ENCODE data around the gene FNDC11.

The FNDC11 gene

DNA sequence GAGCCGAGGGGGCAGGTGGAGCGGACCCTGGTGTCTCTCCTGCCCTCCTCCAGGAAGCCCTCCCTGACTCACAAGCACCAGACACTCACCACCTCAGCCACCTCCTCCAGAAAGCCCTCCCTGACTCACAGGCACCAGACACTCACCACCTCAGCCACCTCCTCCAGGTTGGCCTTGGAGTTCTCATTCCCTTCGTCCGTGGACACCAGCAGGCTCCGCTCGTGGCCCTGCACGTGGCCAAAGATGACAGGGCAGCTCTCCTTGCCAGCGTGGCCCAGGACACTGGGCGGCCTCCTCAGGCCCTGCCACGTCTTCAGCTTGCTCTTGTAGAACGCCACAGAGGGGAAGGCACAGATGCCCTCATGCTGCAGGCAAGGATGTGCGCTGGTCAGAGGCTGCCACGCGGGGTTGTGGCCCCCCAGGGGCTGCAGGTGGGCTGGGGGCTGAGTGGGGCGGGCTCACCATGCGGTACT, 6.4 kb downstream of the FNDC11 start:
- TF ChIP-seq, protein P1, sequence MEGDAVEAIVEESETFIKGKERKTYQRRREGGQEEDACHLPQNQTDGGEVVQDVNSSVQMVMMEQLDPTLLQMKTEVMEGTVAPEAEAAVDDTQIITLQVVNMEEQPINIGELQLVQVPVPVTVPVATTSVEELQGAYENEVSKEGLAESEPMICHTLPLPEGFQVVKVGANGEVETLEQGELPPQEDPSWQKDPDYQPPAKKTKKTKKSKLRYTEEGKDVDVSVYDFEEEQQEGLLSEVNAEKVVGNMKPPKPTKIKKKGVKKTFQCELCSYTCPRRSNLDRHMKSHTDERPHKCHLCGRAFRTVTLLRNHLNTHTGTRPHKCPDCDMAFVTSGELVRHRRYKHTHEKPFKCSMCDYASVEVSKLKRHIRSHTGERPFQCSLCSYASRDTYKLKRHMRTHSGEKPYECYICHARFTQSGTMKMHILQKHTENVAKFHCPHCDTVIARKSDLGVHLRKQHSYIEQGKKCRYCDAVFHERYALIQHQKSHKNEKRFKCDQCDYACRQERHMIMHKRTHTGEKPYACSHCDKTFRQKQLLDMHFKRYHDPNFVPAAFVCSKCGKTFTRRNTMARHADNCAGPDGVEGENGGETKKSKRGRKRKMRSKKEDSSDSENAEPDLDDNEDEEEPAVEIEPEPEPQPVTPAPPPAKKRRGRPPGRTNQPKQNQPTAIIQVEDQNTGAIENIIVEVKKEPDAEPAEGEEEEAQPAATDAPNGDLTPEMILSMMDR (IDR thresholded peaks at IDR 0.05; ENCODE audit: control insufficient read depth, extremely low read depth, insufficient read depth) = no peak
- no peak overlapping the region for H3K4me3 ChIP-seq (ENCODE audit: low read depth, low read length)
- no peak for DNase-seq (ENCODE audit: low read depth)

DNA sequence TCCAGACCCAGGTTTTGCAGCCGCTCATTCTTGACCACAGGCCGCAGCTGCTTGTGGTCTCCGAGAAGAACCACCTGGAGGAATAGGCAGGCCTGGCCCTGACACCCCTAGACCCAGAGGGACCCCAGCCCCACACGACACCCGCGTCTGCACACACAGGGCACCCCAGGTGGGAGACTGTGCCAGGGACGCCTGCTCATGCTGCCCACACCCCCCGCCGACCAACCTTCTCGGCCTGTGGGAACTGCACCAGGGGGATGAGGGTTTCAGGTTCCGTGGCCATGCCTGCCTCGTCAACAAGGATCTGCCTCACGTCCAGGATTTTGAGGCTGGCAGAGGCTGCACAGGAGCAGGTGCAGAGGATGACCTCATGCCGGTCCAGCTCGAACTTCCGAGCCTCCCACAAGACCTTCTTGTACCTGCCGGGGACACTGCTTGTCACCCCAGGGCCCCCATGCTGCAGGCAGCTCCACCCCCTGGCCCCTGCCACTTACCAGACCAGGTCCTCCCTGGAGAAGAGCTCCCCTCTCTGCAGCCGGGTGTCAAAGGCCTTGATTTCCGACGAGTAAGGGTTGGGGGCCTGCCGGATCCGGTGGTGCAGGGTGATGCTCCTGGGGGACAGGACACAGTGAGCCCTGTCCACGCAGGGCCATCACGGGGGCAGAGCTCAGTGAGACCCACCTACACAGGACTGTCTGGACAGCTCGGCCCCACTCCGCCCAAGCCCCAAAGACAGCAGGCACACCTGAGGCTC, 7.1 kb downstream of the FNDC11 start:
- DNase-seq (ENCODE audit: low read depth) = no peak
- no peak overlapping the region for H3K4me3 ChIP-seq (ENCODE audit: low read depth, low read length)
- TF ChIP-seq, protein P1 (IDR thresholded peaks at IDR 0.05; ENCODE audit: control insufficient read depth, extremely low read depth, insufficient read depth) = no peak

DNA sequence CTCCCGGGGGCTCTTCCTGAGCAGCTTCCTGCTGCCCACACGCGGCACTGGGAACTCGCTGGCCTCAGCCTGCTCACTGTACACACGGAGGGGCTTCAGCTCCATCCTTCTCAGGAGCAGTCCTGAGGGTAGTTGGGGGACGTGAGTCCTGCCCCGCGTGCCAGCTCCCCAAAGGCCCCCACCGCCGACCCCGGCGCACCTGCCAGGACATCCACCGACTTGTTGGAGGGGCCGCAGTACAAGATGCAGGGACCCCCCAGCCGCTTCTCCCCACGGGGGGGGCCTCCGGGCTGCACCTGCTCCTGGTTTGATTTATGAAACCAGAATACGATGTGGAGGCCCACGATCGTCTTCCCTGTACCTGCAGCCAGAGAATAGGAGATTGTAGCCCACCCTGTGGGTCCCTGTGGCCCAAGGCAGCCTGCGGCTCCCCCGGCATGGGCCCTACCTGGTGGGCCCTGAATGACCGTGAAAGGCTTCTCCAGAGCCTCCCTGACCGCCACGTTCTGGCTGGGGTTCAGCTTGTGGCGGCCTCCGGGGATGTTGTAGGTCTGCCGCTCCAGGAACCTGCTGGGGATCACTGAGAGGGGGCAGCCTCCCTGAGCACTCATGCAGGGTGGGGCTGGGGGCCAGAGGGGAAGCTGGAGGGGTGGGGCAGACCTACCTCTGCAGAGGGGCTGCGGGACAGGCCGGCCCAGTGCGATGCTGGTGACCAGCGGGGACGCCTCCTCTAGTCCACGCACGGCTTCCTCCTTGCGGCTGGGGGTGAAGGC, 7.9 kb downstream of the FNDC11 start:
- TF ChIP-seq, protein P1 (IDR thresholded peaks at IDR 0.05; ENCODE audit: control insufficient read depth, extremely low read depth, insufficient read depth) = no peak
- no peak overlapping the region for H3K4me3 ChIP-seq (ENCODE audit: low read depth, low read length)
- no peak for DNase-seq (ENCODE audit: low read depth)

DNA sequence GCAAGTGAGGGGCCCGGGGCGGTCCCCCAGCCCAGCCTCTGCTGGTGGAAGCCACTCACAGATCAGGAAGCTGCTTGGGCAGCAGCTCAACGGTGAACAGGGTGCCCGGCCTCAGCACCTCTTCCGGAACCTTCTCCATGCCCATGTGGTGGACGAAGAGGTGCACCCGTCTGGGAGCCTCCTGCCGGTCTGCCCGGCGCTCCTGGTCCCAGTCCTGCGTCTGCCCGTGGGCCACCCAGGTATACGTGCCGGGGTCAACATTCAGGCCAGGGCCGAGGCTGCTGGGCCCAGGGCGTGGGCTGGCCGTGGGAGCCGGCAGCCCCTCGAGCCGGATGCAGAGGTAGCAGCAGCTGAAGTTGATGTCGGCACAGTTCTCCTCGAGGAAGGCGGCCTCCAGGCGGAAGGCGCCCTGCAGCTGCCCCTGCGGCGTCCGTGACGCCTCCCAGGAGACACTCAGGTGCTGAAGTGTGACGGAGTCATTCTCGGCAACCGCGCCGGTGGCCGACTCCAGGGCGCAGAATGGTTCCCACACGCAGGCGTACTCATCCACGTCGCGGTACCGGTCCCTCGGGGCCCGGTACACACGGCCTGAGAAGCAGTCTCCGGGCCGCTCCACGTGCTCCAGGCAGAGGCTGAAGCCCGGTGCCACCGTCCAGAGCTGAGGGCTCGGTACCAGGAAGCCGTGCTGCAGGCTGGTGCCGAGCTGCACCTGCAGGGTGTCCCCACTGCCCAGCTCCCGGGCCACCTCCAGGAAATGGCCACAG, 8.7 kb downstream of the FNDC11 start:
- no peak for DNase-seq (ENCODE audit: low read depth)
- TF ChIP-seq, protein P1 (IDR thresholded peaks at IDR 0.05; ENCODE audit: control insufficient read depth, extremely low read depth, insufficient read depth) = no peak

DNA sequence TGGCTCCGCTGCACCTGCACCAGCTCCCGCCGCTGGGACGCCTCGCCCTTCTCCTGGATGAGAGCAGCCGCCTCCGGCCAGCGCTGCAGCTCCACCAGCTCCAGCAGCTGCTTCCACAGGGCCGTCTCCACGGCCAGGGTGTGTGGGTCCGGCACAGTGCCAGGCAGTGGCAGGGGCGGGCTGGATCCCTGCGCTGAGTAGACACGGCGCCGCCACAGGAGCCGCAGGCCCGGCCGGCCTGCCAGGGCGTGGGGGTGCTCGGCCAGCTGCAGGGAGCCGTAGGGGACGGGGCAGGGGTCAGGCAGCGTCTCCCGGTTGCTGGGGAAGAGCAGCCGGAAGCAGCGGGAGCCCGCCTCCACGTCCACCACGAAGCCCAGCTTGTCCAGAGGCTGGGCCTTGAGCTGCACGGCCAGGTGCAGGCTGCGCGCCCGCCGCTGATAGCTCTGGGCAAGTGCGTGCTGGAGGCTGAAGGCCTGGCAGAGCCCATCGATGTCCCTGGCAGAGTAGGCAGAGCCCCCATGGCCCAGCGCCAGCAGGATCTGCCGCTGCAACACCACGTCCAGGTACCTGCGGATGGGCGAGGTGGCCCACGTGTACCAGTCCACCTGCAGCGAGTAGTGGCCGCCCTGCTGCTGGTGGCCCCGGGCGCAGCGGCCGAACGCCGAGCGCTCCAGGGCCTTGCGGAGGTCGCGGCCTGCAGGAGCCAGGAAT, 9.4 kb downstream of the FNDC11 start:
- no peak overlapping the region for H3K4me3 ChIP-seq (ENCODE audit: low read depth, low read length)
- TF ChIP-seq, protein P1 (IDR thresholded peaks at IDR 0.05; ENCODE audit: control insufficient read depth, extremely low read depth, insufficient read depth) = no peak
- DNase-seq (ENCODE audit: low read depth) = no peak

More for the DNA sequence above, 8.7 kb downstream of the FNDC11 start:
- H3K4me3 ChIP-seq (ENCODE audit: low read depth, low read length) = no peak overlapping the region
